Measurements from ENCODE around the gene PDE10A.

The PDE10A gene

GRCh38 chr6:165390475-165390874 lies 272.6 kb downstream of the PDE10A start:
- no peak for DNase-seq (ENCODE audit: low read depth in 2 of 2)

- DNase-seq (ENCODE audit: low read depth in 2 of 2) = no peak
Measured at GRCh38 chr6:165389534-165389933, 273.5 kb downstream of the PDE10A start.

- DNase-seq (ENCODE audit: low read depth in 2 of 2) = no peak
Measured at GRCh38 chr6:165383323-165383722, 279.7 kb downstream of the PDE10A start.

GRCh38 chr6:165376100-165376499 lies 286.9 kb downstream of the PDE10A start:
- DNase-seq (ENCODE audit: low read depth in 2 of 2) = no peak

- DNase-seq (ENCODE audit: low read depth in 2 of 2) = no peak
Measured at GRCh38 chr6:165365371-165365770, 297.7 kb downstream of the PDE10A start.

GRCh38 chr6:165345700-165346099 lies 317.3 kb downstream of the PDE10A start:
- no peak for DNase-seq (ENCODE audit: low read depth in 2 of 2)

GRCh38 chr6:165340532-165340931 lies 322.5 kb downstream of the PDE10A start:
- no peak for DNase-seq (ENCODE audit: low read depth in 2 of 2)

- DNase-seq (ENCODE audit: low read depth in 2 of 2) = no peak
Measured at GRCh38 chr6:165325609-165326008, 337.4 kb downstream of the PDE10A start.

GRCh38 chr6:165321555-165322145 lies 341.4 kb downstream of the PDE10A start:
- DNase-seq (ENCODE audit: low read depth in 2 of 2) = no peak

GRCh38 chr6:165321150-165321549 lies 341.9 kb downstream of the PDE10A start:
- no peak for DNase-seq (ENCODE audit: low read depth in 2 of 2)

- DNase-seq (ENCODE audit: low read depth in 2 of 2) = no peak
Measured at GRCh38 chr6:165317723-165318122, 345.3 kb downstream of the PDE10A start.

GRCh38 chr6:165308926-165309731 lies 353.9 kb downstream of the PDE10A start, which contains the start of gene C6orf118:
Gene C6orf118 (minus strand): TSS chr6:165309605. CDS start chr6:165309586, 19 bp downstream.
- DNase-seq (ENCODE audit: low read depth in 2 of 2) = no peak

GRCh38 chr6:165306955-165307354 lies 356.1 kb downstream of the PDE10A start:
- no peak for DNase-seq (ENCODE audit: low read depth in 2 of 2)

GRCh38 chr6:165301372-165302246 lies 361.4 kb downstream of the PDE10A start:
- DNase-seq (ENCODE audit: low read depth in 2 of 2) = no peak

GRCh38 chr6:165300422-165300936 lies 362.6 kb downstream of the PDE10A start:
- DNase-seq (ENCODE audit: low read depth in 2 of 2) = no peak

GRCh38 chr6:165298875-165299274 lies 364.2 kb downstream of the PDE10A start:
- DNase-seq (ENCODE audit: low read depth in 2 of 2) = no peak

GRCh38 chr6:165298402-165298801 lies 364.6 kb downstream of the PDE10A start:
- no peak for DNase-seq (ENCODE audit: low read depth in 2 of 2)

GRCh38 chr6:165292657-165293056 lies 370.4 kb downstream of the PDE10A start:
- DNase-seq (ENCODE audit: low read depth in 2 of 2) = no peak

All from stimulated activated CD8-positive, alpha-beta memory T cell treated with anti-CD3 and anti-CD28 coated beads, Interleukin-15, amount 100 ng/mL, for 4 hours (primary cell).